Cardiac fibroblast (primary cell): Measurements from ENCODE around the gene OSTC.

Experiments used
- DNase-seq, 2 donors: peaks; one replicate each; pipeline versions ENCODE4 v3.0.0 to v3.0.0-alpha.2; 2010; ENCODE audit warnings: low read depth in 2 of 2
- H3K4me3 ChIP-seq, 2 donors: replicated peaks in 1 of 2; 1 replicate in 1 of 2; 2 replicates in 1 of 2; pipeline ENCODE4 v1.5.1; 2011; ENCODE audit warnings: low read depth in 2 of 2, low read length in 2 of 2, mild to moderate bottlenecking in 2 of 2, moderate library complexity in 1 of 2
- TF ChIP-seq, protein P1 (sequence below): IDR thresholded peaks from one replicate; pipeline ENCODE4 v1.5.1; 2011; ENCODE audit warnings: low read depth, mild to moderate bottlenecking, low read length, inconsistent platforms

OSTC gene

DNA sequence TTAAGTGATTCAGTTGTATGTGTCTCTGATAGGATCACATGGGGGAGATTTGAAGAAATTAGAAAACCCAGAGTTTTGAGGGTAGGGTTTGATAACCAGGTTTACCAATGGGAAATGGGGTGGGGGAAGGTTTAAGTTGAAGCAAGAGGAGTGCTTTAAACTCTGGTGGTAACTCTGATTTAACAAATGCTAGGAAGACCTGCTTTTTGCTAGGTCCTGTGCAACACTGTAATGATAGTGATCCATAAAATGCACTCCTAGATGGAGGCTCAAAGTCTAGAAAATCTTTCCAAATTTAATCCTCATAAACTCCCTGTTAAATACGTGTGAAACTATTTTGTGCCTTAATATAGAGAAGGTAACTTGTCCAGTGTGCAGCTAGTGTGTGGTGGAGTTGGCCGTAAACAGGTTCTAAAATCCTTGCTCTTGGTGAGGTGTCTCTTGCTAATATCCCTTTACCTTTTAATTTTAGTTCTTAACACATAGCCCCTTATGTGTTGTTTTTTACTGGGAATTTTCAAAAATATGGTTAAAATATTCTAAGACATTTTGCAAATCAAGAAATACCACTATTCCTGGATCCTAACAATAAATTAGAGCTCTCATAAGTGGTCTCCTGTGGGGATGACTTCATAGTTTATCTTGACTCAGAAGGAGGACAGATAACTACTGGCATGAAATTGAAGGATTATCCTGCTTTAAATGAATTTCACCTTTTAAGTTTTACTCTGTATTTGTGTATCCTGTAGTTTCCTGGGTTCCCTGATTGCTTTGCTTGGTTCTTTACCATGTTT is 25.9 kb upstream of the OSTC start:
- no peak overlapping the region for H3K4me3 ChIP-seq
- TF ChIP-seq, protein P1, sequence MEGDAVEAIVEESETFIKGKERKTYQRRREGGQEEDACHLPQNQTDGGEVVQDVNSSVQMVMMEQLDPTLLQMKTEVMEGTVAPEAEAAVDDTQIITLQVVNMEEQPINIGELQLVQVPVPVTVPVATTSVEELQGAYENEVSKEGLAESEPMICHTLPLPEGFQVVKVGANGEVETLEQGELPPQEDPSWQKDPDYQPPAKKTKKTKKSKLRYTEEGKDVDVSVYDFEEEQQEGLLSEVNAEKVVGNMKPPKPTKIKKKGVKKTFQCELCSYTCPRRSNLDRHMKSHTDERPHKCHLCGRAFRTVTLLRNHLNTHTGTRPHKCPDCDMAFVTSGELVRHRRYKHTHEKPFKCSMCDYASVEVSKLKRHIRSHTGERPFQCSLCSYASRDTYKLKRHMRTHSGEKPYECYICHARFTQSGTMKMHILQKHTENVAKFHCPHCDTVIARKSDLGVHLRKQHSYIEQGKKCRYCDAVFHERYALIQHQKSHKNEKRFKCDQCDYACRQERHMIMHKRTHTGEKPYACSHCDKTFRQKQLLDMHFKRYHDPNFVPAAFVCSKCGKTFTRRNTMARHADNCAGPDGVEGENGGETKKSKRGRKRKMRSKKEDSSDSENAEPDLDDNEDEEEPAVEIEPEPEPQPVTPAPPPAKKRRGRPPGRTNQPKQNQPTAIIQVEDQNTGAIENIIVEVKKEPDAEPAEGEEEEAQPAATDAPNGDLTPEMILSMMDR, result no peak
- no peak for DNase-seq

DNA sequence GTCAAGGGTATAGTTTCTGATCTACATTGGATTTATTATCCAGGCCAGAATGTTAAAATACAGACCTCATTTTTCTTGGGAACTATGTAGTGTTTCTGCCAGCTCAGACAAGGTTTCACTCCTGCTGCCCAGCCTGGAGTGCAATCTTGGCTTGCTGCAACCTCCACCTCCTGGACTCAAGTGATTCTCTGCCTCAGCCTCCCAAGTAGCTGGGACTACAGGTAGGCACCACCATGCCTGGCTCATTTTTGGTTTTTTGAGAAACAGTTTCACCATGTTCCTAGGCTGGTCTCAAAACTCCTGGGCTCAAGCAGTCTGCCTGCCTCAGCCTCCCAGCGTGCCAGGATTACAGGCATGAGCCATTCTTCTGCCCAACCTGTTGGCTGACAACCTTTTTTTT is 24.3 kb upstream of the OSTC start:
- H3K4me3 ChIP-seq, result no peak overlapping the region
- TF ChIP-seq, protein P1, result no peak
- no peak for DNase-seq

DNA sequence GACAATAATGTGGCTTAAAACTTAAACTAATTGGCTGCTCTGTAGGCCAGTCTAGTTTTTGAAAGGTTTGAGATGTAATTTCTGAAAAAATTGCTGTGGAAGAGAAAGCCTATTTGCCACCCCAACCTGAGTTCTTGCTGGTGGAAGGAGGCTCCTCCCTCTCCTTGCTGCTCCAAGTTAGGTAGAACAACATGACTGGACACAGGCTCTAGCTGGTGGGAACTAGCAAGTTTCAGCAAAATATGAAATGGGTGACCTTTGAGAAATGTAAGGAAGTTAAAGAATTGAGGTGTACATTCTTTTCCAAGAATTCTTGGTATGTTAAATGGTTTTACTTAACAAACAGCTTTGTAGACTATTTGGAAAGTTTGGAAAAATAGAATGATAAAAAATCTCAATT is 22.0 kb upstream of the OSTC start:
- H3K4me3 ChIP-seq, result no peak overlapping the region
- no peak for DNase-seq
- TF ChIP-seq, protein P1, result no peak

DNA sequence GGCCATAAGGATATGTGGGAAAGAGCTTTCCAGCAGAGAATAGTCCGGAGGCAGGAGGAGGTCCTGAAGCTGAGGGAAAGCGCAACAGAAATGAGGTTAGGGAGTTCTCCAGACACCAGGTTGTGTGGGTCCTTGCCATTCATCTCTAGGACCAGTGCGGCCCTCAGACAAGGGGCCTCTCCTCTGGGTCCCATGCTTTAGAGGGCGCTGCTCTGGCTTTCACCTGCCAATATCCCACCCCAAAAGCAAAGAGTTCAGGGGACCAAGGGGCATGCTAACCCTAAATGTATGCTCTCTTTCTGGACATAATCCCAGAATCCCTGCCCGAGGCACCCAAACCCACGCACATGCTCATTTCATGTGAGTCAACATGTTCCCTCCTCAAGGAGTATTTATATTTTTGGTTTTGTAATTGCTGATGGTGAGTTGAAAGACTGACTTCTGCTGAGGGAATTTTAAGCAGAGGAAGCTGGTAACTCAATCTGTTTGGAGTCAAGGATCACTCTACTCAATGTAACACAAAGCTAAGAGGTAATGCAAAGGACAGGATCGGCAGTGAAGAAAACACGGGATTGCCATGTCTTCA is 15.2 kb upstream of the OSTC start:
- DNase-seq, result no peak
- TF ChIP-seq, protein P1, result no peak
- no peak overlapping the region for H3K4me3 ChIP-seq

DNA sequence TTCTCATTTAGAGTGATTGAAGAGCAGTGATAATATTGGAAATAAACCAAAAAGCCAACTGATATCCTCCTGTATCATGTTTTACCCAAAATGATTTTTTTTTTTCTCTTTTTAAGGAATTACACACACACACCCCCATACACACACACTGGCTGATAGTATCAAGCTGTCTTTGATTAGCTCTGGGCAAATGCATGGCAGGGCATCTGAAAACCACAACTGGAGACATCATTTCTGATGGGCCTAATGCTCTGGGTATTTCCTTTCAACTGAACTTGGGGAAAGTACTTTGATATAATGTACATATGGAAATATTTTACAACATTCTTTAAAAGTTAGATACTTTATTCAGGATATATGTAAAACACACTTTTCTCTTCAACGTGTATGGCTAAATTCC is 14.2 kb upstream of the OSTC start:
- no peak overlapping the region for H3K4me3 ChIP-seq
- TF ChIP-seq, protein P1, result no peak
- DNase-seq, result no peak

DNA sequence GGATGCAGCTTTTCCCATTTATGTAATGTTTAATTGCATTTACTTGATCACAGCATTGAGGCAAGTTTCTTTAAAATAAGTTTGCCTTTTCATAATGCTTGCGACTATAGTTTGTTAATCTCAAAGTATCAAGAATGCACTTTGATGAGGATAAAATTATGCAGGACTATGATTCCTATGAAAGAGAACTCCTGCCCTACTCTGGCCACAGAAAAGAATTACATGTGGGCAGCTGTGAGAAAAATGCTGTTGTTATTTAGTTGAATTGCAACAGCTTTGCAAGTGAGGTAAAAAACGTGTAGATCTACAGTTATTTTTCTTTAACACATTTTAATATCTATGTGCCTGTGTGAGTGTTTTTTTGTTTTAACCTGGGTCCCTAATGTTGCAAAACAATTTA is 12.5 kb upstream of the OSTC start:
- peak in 1 of 2 donors; percentile 26 for DNase-seq
- TF ChIP-seq, protein P1, result peak; percentile 11
- no peak overlapping the region for H3K4me3 ChIP-seq
